Neuronal stem cell (in vitro differentiated cells): Measurements from ENCODE around the gene SCAMP5.

Experiments
- DNase-seq: peaks from one replicate; pipeline ENCODE4 v3.0.0-alpha.2; 2013; ENCODE audit warnings: low spot score
- H2AFZ ChIP-seq: one replicate; pipeline ENCODE4 v1.6.1; 2013; ENCODE audit warnings: mild to moderate bottlenecking, low read length, inconsistent platforms
- H2AK5ac ChIP-seq: 2 replicates; pipeline ENCODE4 v1.6.1; 2013; ENCODE audit warnings: low read depth, mild to moderate bottlenecking, inconsistent platforms, low read length, moderate library complexity, mixed read lengths
- H2BK120ac ChIP-seq: 2 replicates; pipeline ENCODE4 v1.6.1; 2013; ENCODE audit warnings: low read depth, mild to moderate bottlenecking, inconsistent platforms, low read length, moderate library complexity, mixed read lengths
- H2BK12ac ChIP-seq: one replicate; pipeline ENCODE4 v1.6.1; 2013; ENCODE audit warnings: low read length, inconsistent platforms
- H2BK15ac ChIP-seq: 2 replicates; pipeline ENCODE4 v1.6.1; 2013; ENCODE audit warnings: mild to moderate bottlenecking, low read length, inconsistent platforms, mixed read lengths
- H2BK5ac ChIP-seq: one replicate; pipeline ENCODE4 v1.6.1; 2013; ENCODE audit warnings: inconsistent platforms, mild to moderate bottlenecking, low read length, moderate library complexity
- H3K14ac ChIP-seq: one replicate; pipeline ENCODE4 v1.6.1; 2013; ENCODE audit warnings: low read length, inconsistent platforms
- H3K18ac ChIP-seq: 2 replicates; pipeline ENCODE4 v1.6.1; 2013; ENCODE audit warnings: low read length, inconsistent platforms
- H3K23ac ChIP-seq: 2 replicates; pipeline ENCODE4 v1.6.1; 2013; ENCODE audit warnings: low read depth, mild to moderate bottlenecking, mixed read lengths, low read length, inconsistent platforms; ENCODE audit not compliant: poor library complexity
- H3K27ac ChIP-seq: replicated peaks from 3 replicates; pipeline ENCODE4 v1.5.1; 2013; ENCODE audit warnings: low read length, inconsistent platforms
- H3K27me3 ChIP-seq, 3 experiments: 2 replicates each; pipeline ENCODE4 v1.6.1; 2013; ENCODE audit warnings: low read length in 3 of 3, mild to moderate bottlenecking in 2 of 3, inconsistent platforms in 1 of 3, low read depth in 1 of 3, mixed read lengths in 1 of 3, moderate library complexity in 1 of 3; ENCODE audit not compliant: control insufficient read depth in 3 of 3, insufficient read depth in 3 of 3
- H3K36me3 ChIP-seq, 2 donors: replicated peaks in 1 of 2; 2 replicates each; pipeline ENCODE4 v1.6.1; 2013; ENCODE audit warnings: low read length in 2 of 2; ENCODE audit not compliant: control insufficient read depth in 2 of 2, insufficient read depth in 2 of 2
- H3K4ac ChIP-seq: 2 replicates; pipeline ENCODE4 v1.6.1; 2013; ENCODE audit warnings: inconsistent platforms, mild to moderate bottlenecking, low read length, moderate library complexity
- H3K4me1 ChIP-seq, 2 donors: 1 replicate in 1 of 2; 2 replicates in 1 of 2; pipeline ENCODE4 v1.6.1; 2013; ENCODE audit warnings: low read length in 2 of 2, low read depth in 1 of 2; ENCODE audit not compliant: control insufficient read depth in 2 of 2, insufficient read depth in 1 of 2
- H3K4me2 ChIP-seq: one replicate; pipeline ENCODE4 v1.6.1; 2013; ENCODE audit warnings: mild to moderate bottlenecking, low read length, inconsistent platforms; ENCODE audit not compliant: insufficient read depth, poor library complexity, severe bottlenecking
- H3K4me3 ChIP-seq, 2 donors: 2 replicates each; pipeline ENCODE4 v1.5.1; 2013; ENCODE audit warnings: low read length in 2 of 2, mild to moderate bottlenecking in 2 of 2, inconsistent platforms in 1 of 2, moderate library complexity in 1 of 2
- H3K79me1 ChIP-seq: one replicate; pipeline ENCODE4 v1.6.1; 2013; ENCODE audit warnings: low read depth, mild to moderate bottlenecking, inconsistent platforms, low read length, moderate library complexity
- H3K9ac ChIP-seq: one replicate; pipeline ENCODE4 v1.6.1; 2013; ENCODE audit warnings: mild to moderate bottlenecking, low read depth, low read length, inconsistent platforms; ENCODE audit not compliant: poor library complexity
- H3K9me3 ChIP-seq, 2 donors: replicated peaks in 1 of 2; 2 replicates each; pipeline versions ENCODE3 to v1.6.1; 2013; ENCODE audit warnings: low read length in 2 of 2, mild to moderate bottlenecking in 2 of 2, inconsistent platforms in 1 of 2, low read depth in 1 of 2, mixed read lengths in 1 of 2, moderate library complexity in 1 of 2; ENCODE audit not compliant: control insufficient read depth in 2 of 2, insufficient read depth in 1 of 2
- H4K8ac ChIP-seq: one replicate; pipeline ENCODE4 v1.6.1; 2013; ENCODE audit warnings: low read depth, mild to moderate bottlenecking, inconsistent platforms, low read length, moderate library complexity
- H4K91ac ChIP-seq: one replicate; pipeline ENCODE4 v1.6.1; 2013; ENCODE audit warnings: low read length, low read depth, mild to moderate bottlenecking, inconsistent platforms; ENCODE audit not compliant: poor library complexity
- WGBS, 2 donors: extraction: QIAGEN DNeasy Blood & Tissue Kit; methylation state at CpG; one replicate each; pipeline ENCODE4 v1.1.7; 2013; ENCODE audit warnings: missing lambda C conversion rate in 2 of 2, mixed read lengths in 1 of 2; ENCODE audit not compliant: insufficient read length in 2 of 2, insufficient replicate concordance in 1 of 2; ENCODE audit errors: extremely low coverage in 2 of 2; 5-methylcytosine and 5-hydroxymethylcytosine counted together

Gene SCAMP5

DNA sequence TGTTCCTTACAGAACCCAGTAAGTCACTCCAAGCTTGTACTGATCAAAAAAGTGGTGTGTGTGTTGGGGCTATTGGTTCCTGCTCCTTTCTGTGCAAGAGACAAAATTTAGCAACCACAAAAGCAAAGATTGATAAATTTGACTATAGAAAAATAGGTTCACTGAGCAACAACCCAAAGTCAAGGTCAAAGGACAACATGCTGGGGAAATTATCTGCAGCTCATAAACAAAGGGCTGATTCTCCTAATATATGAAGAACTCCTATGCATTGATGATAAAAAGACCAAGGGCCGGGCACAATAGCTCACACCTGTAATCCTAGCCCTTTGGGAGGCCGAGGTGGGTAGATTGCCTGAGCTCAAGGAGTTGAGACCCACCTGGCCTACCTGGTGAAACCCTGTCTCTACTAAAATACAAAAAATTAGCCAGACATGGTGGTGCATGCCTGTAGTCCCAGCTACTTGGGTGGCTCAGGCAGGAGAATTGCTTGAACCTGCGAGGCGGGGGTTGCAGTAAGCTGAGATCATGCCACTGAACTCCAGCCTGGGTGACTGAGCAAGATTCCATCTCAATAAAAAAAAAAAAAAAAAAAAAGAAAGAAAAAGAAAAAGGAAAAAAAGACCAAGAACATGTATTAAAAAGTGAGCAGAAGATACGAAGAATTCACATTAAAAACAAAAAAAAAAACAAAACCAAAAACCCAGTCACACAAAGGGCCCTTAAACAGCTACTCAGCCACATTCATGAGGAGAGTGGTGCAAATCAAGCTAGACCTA, 57.8 kb downstream of the SCAMP5 start:
- DNase-seq, result no peak
- H3K9me3 ChIP-seq, result no peaks in the 10 kb centered on the region
- H3K27me3 ChIP-seq, result no peaks in the 10 kb centered on the region
- H4K8ac ChIP-seq, result no peak overlapping the region
- H3K4ac ChIP-seq, result no peak overlapping the region
- H3K4me2 ChIP-seq, result no peak overlapping the region
- no peak overlapping the region for H3K14ac ChIP-seq
- no peak overlapping the region for H2AFZ ChIP-seq
- no peak overlapping the region for H2AK5ac ChIP-seq
- H4K91ac ChIP-seq, result no peak overlapping the region
- no peak overlapping the region for H3K4me3 ChIP-seq
- no peak overlapping the region for H2BK12ac ChIP-seq
- no peak overlapping the region for H3K27ac ChIP-seq
- peaks cover 0 to 3% of the 10 kb centered on the region in 2 donors for H3K4me1 ChIP-seq
- no CpG with 5 or more reads among the region's 5 CpGs for WGBS, 2 donors
- H3K23ac ChIP-seq, result no peak overlapping the region
- H2BK120ac ChIP-seq, result no peak overlapping the region
- H2BK15ac ChIP-seq, result no peak overlapping the region
- no peak overlapping the region for H2BK5ac ChIP-seq
- peaks cover 0 to 19% of the 10 kb centered on the region in 2 donors for H3K36me3 ChIP-seq
- peaks cover 2% of the 10 kb centered on the region for H3K79me1 ChIP-seq
- no peak overlapping the region for H3K18ac ChIP-seq
- no peak overlapping the region for H3K9ac ChIP-seq

DNA sequence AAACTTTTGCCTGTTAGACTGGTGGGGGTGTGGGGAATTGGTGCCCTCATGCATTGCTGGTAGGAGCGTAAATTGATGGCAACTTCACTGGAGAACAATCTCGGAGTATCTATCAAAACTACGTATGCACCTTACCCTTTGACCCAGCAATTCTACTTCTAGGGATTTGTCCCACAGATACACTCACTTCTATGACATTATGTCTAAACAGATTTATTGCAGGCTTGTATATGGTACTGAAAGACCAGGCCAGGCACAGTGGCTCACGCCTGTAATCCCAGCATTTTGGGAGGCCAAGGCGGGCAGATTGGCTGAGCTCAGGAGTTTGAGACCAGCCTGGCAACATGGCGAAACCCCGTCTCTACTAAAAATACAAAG, 58.4 kb downstream of the SCAMP5 start:
- no peak for DNase-seq
- no peak overlapping the region for H3K27ac ChIP-seq
- no peak overlapping the region for H3K4me3 ChIP-seq
- H2BK12ac ChIP-seq, result no peak overlapping the region
- no peak overlapping the region for H2AK5ac ChIP-seq
- no peak overlapping the region for H3K23ac ChIP-seq
- H3K14ac ChIP-seq, result no peak overlapping the region
- H3K36me3 ChIP-seq, result peaks cover 0 to 13% of the 10 kb centered on the region in 2 donors
- H2AFZ ChIP-seq, result no peak overlapping the region
- H3K18ac ChIP-seq, result no peak overlapping the region
- H3K4ac ChIP-seq, result no peak overlapping the region
- H3K27me3 ChIP-seq, result no peaks in the 10 kb centered on the region
- no CpG with 5 or more reads among the region's 7 CpGs for WGBS, 2 donors
- H2BK15ac ChIP-seq, result no peak overlapping the region
- no peak overlapping the region for H3K9ac ChIP-seq
- H4K91ac ChIP-seq, result no peak overlapping the region
- no peak overlapping the region for H2BK5ac ChIP-seq
- H4K8ac ChIP-seq, result no peak overlapping the region
- H3K4me1 ChIP-seq, result peaks cover 3% of the 10 kb centered on the region in 2 donors
- no peak overlapping the region for H3K4me2 ChIP-seq
- H2BK120ac ChIP-seq, result no peak overlapping the region
- H3K9me3 ChIP-seq, result no peaks in the 10 kb centered on the region
- H3K79me1 ChIP-seq, result no peaks in the 10 kb centered on the region

DNA sequence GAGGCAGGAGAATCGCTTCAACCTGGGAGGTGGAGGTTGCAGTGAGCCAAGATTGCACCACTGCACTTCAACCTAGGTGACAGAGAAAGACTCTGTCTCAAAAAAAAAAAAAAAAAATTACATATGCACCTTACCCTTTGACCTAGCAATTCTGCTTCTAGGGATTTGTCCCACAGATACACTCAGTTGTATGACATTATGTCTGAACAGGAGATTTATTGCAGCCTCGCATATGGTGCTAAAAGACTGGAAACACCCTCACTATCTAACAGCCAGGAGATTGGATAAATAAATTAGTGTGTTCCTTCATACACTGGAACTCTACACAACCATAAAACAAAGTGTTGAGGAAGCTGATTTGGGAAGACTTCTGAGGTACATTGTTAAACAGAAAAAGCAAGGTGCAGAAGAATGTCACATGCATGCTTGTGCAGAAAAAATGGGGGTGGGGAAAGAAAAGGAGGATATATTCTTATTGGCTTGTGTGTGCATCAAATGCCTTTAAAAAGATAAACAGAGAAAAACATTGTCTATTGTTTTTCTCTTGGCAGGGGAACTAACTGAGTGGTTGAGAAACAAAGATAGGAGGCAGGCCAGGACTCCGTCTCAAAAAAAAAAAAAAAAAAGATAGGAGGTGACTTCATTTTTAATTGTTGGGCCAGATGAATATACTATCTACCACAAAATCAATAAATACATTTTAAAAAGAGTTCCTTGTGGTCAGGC, 59.0 kb downstream of the SCAMP5 start:
- Histone ChIP-seq H2AK5ac (no peak overlapping the region), H3K36me3 (peaks cover 0 to 7% of the 10 kb centered on the region in 2 donors), H3K23ac (no peak overlapping the region), H2BK15ac (no peak overlapping the region), H2BK120ac (no peak overlapping the region), H3K27ac (no peak overlapping the region), H3K27me3 (no peaks in the 10 kb centered on the region), H4K8ac (no peak overlapping the region), H4K91ac (no peak overlapping the region), H3K14ac (no peak overlapping the region), H3K4ac (no peak overlapping the region), H3K79me1 (no peaks in the 10 kb centered on the region), H2AFZ (no peak overlapping the region), H2BK12ac (no peak overlapping the region), H3K4me3 (no peak overlapping the region), H3K18ac (no peak overlapping the region), H3K9me3 (no peaks in the 10 kb centered on the region), H3K4me1 (peaks cover 3% of the 10 kb centered on the region in 2 donors), H3K9ac (no peak overlapping the region), H2BK5ac (no peak overlapping the region), H3K4me2 (no peak overlapping the region)
- no CpG with 5 or more reads among the region's 3 CpGs for WGBS, 2 donors
- DNase-seq, result no peak

DNA sequence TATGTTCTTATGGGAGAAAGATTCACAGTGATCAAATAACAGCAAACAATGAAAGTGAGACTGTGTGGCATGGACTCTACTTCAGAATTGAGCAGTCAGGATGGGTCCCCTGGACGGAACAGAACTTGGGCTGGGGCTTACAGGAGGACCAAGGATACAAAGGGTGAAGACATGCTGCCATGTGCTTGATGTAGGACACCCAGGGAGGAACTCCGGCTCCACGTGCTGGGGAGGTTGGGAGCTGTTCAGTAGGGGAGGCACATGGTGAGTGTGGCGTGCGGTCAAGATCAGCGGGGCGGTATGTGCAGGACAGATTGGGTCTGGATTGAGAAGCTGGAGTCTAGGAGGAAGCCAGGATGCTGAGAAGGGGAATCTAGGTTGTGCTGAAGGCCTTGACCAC, 60.7 kb downstream of the SCAMP5 start:
- H3K9me3 ChIP-seq, result no peaks in the 10 kb centered on the region
- H3K4me2 ChIP-seq, result no peak overlapping the region
- peak overlapping the region; percentile 1 for H3K18ac ChIP-seq
- H3K4ac ChIP-seq, result no peak overlapping the region
- no peak overlapping the region for H2BK12ac ChIP-seq
- no peak for DNase-seq
- H2AFZ ChIP-seq, result no peak overlapping the region
- H2AK5ac ChIP-seq, result no peak overlapping the region
- peaks cover 3% of the 10 kb centered on the region in 2 donors for H3K4me1 ChIP-seq
- no peak overlapping the region for H2BK120ac ChIP-seq
- WGBS, 2 donors, result no CpG with 5 or more reads among the region's 7 CpGs
- H3K27ac ChIP-seq, result no peak overlapping the region
- no peaks in the 10 kb centered on the region for H3K36me3 ChIP-seq
- no peaks in the 10 kb centered on the region for H3K27me3 ChIP-seq
- no peak overlapping the region for H3K23ac ChIP-seq
- no peak overlapping the region for H2BK5ac ChIP-seq
- no peak overlapping the region for H3K14ac ChIP-seq
- no peak overlapping the region for H4K8ac ChIP-seq
- H4K91ac ChIP-seq, result no peak overlapping the region
- no peak overlapping the region for H3K9ac ChIP-seq
- no peak overlapping the region for H2BK15ac ChIP-seq
- no peaks in the 10 kb centered on the region for H3K79me1 ChIP-seq
- H3K4me3 ChIP-seq, result no peak overlapping the region
